GM12892 (cell line): Measurements from ENCODE around the gene AGA.

ENCODE experiments used
- POLR2A ChIP-seq: IDR thresholded peaks from 2 replicates; pipeline ENCODE4 v1.6.1; 2011; ENCODE audit warnings: low read depth, low read length, control low read depth
- POLR2AphosphoS5 ChIP-seq: IDR thresholded peaks from 2 replicates; pipeline ENCODE4 v1.6.1; 2011; ENCODE audit warnings: low read depth, low read length, control low read depth

- TF ChIP-seq POLR2A (no peak), POLR2AphosphoS5 (no peak)
Observed at GRCh38 chr4:177478496-177478895, 36.3 kb upstream of the AGA start.
